HG03558 (cell line): ENCODE measurements around the gene IL19.
"Not testable (repeated sequence)": the region's sequence is repeated elsewhere in the genome, so short reads cannot be mapped to it uniquely, and the experiment has no call there.

Source experiments
- ATAC-seq: cut with Tn5 transposase; IDR thresholded peaks from one replicate; pipeline ENCODE4 v1.9.1; 2021; ENCODE audit warnings: moderate number of reproducible peaks; ENCODE audit not compliant: unreplicated experiment; ENCODE audit errors: extremely low read depth

The IL19 gene

DNA sequence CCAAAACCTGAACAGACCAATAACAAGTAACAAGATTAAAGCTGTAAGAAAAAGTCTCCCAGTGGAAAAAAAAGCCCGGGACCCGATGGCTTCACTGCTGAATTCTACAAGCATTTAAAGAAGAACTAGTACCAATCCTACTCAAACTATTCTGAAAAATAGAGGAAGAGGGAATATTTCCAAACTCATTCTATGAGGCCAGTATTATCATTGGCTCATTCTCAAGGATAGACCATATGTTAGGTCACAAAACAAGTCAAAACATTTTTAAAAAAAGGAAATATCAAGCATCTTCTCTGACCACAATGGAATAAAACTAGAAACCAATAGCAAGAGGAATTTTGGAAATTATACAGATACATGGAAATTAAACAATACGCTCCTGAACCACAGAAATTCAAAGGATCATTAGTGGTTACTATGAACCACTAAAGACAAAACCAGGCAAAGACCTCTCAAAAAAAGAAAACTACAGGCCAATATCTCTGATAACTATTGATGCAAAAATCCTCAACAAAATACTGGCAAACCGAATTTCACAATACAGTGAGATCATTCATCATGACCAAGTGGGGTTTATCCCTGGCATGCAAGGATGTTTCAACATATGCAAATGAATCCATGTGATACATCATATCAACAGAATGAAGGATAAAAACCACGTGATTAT, 80.9 kb downstream of the IL19 start:
- no peak for ATAC-seq

DNA sequence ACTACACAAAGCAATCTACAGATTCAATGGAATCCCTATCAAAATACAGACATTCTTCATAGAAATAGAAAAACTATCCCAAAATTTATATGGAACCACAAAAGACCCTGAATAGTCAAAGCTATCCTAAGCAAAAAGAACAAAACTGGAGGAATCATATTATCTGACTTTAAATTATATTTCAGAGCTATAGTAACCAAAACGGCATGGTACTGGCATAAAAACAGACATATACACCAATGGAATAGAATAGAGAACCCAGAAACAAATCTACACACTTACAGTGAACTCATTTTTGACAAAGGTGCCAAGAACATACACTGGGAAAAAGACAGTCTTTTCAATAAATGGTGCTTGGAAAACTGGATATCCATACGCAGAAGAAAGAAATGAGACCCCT, 82.1 kb downstream of the IL19 start:
- not testable (repeated sequence) for ATAC-seq

DNA sequence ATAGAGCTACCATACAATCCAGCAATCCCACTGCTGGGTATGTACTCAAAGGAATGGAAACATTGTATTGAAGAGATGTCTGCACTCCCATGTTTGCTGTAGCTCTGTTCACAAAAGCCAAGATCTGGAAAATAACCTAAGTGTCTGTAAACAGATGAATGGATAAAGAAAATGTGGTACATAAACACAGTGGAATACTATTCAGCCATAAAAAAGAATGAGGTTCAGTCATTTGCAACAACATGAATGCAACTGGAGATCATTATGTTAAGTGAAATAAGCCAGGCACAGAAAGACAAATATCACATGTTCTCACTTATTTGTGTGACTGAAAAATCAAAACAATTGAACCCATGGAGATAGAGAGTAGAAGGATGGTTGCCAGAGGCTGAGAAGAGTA, 83.1 kb downstream of the IL19 start:
- ATAC-seq, result not testable (repeated sequence)

DNA sequence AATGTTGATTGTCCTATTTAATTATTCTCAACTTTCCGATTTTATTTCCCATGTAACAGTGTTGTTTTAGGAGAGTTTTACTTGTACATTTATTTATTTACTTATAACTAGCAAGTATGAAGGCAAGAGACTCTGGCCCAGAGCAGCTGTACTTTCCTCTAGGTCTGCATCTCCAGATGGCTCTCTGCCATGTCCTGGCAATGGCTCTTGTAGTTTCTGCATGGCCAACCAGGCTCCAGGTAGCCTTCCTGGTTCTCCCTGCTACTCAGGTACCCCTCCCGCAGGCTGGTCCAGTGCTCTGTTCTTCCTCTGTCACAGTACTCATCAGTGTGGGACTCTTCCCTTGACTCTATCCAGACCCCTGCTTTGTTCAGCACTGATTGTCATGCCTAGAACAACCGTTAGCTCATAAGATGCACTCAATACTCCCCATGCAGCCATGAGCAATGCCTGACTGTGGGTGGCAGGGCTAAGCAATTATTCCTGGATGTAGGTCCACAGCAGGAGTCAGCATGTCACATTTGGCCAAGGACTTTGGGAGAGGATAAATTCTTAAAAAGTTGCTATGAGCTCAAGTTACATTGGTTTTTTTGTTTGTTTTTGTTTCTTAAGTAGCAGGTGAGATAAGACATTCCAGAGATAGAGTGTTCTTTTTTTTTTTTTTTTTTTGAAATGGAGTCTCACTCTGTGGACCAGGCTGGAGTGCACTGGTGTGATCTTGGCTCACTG, 84.0 kb downstream of the IL19 start:
- no peak for ATAC-seq

DNA sequence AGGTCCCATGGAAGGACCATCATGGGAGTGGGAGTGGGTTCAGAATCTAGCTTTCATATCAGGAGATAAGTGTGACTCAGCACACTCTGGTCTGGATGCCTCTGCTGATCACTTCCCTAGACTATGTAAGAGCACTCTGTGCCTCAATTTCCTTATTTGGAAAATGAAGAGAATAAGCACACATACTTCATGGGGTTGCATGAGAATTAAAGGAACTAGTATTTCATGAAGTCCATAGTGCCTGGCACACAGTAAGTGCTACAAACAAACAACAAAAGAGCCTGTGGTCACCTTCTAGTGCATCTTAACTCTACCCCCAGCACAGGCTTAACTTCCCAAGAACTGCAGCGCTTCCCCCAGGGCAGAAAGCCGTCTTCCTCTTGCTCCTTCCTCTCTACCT, 85.3 kb downstream of the IL19 start:
- no peak for ATAC-seq

DNA sequence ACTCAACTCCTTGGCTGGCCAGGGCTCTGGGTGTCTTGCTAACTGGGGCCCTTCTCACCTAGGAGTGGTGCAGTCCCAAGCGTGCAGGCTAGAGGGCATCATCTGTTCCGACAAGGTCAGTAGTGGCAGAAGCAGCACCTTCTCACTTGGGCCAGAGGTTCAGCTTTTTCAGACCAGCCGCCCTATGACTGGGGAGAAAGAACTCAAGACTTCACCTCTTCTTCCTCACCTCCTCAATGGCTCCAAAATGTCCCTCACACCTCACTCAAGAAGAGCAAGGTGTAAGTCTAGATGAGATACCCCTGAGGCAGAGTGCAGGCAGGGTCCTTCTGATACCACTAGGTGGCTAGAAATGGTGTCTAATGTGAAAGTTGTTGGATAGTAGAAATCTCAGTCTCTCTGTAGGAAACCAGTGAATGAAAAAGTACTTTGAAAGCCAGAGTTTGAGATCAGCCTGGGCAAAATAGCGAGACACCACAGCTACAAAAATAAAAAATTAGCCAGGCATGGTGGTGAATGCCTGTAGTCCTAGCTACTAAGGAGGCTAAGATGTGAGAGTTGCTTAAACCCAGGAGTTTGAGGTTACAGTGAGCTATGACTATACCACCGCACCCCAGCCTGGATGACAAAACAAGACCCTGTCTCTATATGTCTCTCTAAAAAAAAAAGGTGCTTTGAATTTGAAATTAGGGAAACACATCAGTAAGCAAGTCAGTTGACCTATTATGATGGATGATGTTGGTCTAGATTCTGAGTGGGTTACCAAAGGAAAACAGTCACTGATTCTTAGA, 86.3 kb downstream of the IL19 start:
- no peak for ATAC-seq

DNA sequence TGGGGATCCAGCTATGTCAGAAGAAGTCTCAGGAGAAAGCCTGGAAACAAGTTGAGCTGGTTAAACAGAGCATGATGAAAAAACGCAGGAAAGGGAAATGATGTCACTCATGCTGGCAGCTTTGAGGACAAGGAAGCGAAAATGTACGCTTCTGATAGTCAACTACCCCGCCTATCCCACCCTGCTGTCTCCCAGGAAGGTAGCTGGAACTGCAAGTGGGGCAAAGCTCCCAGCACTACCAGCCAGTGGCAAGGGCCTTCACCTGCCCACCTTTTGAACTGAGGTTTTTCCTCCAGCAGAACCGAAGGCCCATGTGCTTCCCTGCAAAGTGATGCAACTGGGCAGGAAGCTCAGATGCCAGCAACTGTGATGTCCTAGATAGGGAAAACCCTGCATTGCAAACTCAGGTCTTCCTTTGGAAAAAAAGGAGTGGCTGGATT, 88.5 kb downstream of the IL19 start:
- ATAC-seq, result no peak

DNA sequence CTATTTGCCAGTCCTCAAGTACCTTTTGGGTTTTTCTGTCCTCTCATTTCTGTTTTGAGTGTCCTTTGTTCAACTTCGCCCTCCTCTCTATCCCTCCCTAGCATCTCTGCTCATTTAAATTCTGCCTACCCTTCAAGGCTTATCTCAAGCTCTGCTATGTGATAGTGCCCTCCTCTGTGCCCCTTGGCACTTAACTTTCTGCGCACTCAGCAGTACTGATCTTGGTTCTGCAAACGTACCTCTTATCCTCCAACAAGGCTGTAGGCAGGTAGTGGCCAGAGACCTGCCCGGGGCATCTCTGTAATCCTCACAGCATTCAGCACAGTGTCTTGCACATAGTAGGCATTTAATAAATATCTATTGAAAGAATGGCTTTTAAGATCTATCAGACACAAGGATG, 89.6 kb downstream of the IL19 start:
- ATAC-seq, result no peak

DNA sequence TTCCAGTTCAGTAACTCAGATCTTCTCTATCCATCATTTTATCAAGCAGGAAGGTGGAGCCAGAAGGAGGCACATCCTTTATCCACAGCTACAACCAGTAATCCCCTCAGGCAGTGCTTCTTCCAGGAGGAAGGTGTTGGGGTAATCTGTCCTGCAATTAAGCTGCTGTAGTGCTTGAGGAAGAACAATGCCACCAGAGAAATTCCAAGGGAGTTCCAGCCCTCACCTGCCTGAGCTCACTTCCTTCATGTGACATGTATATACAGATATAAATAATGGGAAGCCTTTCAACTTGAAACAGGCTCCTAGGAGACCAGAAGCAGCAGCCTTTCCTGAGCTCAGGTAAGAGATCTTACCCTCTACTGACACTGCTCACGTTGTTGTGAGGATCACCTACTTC, 92.7 kb downstream of the IL19 start:
- no peak for ATAC-seq

DNA sequence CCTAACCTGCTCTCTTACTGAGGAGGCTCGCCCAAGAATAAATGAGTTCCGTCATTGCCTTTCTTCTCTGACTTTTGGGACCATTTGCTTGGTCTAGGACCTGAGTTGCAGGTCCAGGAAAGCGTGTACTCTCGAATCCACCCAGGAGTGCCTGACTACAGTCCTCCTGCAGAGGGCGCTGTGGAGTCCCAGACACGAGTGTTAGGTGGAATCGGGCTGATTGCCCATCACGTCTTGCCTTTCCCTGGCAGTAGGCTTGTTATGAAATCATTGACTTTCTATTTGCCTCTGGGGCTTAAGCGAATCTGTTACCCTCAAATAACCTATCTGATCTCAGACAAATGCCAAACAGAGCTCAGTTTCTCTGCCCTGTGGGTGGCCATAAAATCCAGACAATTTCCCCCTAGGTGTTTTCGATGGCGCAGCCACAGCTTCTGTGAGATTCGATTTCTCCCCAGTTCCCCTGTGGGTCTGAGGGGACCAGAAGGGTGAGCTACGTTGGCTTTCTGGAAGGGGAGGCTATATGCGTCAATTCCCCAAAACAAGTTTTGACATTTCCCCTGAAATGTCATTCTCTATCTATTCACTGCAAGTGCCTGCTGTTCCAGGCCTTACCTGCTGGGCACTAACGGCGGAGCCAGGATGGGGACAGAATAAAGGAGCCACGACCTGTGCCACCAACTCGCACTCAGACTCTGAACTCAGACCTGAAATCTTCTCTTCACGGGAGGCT, 94.5 kb downstream of the IL19 start, which contains the start of gene IL20:
Gene IL20 (plus strand): TSS at position 685 of the 733 bp plus-strand sequence. CDS start 230 bp downstream, outside the sequence.
- ATAC-seq, result no peak

DNA sequence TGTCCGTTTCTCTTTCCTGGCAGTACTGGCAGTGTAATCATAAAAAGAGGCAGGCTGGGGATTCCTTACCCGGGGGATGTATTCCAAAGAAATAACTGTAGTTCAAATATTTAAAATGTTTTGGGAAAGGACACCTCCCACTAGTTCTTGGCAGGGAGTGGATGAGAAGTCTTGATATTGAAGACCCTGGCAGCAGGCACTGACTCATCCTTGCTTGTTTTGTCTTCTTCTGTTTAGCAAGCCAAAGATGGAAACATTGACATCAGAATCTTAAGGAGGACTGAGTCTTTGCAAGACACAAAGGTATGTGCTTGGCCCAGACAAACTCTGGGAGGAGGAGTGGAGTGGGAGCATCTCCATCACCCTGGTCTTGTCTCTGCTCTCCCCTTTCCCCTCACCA, 95.5 kb downstream of the IL19 start:
- no peak for ATAC-seq

DNA sequence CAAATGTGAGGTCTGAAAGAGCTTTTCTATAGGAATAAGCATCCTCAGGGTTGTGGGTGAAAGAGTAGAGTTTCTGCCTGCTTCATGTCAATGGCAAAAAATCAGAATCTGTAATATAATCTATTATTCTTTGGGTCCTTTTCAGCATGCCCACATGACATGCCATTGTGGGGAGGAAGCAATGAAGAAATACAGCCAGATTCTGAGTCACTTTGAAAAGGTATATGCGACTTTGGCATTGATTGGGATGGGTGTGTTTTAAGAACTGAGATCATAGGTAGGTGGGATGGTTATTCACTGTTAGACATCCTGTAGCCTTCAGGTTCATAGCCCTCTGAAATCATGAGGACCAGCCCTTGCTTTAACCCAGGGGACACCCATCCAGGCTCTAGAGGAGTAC, 96.7 kb downstream of the IL19 start:
- ATAC-seq, result no peak

DNA sequence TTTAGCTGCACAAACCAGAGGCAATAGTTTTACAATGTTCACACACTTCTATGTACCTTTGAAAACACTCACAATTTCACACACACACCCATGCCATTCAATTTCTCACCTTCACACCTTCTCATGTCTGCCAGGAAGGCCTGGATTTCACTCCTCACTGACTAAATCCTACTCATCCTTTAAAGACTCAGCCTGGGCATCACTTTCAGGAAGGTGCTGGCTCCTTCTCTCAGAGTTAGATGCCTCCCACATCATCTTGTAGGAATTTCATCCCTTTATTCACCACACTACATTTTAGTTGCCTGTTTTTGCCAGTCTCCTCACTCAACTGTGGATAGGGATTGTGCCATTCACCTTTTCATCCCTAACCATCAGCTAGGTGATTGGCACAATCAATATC, 97.1 kb downstream of the IL19 start:
- no peak for ATAC-seq

DNA sequence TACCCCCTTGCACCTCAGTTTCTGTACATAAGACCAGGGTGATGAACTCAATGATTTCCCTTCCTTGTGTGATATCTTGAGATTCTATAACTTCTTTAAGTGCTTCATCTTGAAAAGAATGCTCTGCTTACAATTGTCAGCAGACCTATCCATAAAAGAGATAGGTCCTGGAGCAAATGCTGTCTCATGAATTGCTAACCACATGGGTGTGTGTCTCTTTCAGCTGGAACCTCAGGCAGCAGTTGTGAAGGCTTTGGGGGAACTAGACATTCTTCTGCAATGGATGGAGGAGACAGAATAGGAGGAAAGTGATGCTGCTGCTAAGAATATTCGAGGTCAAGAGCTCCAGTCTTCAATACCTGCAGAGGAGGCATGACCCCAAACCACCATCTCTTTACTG, 97.7 kb downstream of the IL19 start:
- no peak for ATAC-seq

DNA sequence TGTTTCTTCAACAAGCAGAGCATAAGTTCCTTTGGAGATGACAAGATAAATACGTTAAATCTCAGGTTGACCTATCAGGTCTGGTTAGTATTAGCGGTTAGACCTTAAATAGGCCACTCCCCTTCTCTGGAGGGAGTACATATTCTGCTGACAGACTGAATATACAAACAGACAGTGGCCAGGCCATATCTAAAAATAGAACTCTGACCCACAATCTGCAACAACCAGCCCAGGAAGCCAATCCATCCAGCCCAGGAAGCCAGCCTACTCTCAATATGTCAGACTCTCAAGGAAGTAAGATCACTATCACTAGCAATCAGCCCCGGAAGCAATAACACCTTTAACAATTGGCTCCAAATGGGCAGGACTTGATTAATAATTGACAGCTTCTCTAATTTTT, 101.6 kb downstream of the IL19 start:
- ATAC-seq, result no peak

DNA sequence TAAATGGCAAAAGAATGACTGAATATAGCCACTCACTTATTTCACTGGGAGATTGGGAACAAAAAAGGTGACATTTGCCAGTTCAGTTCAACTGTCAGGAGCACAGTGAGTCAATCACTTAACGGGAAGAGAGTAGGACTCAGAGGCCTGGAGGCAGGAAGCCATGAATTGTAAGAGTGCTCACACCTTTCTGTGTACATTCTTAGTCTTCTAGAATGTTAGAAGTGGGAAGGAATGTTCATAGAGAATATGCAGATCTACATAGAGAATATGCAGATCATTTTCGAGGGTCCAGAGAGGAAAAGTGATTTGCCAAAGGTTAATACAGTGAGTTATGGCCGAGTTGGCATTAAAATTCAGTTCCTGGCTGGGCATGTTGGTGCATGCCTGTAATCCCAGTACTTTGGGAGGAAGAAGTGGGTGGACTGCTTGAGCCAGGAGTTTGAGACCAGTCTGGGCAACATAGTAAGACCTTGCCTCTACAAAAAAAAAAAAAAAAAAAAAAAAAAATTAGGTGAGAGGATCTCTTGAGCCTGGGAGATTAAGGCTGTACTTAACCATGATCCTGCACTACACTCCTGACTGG, 103.1 kb downstream of the IL19 start:
- ATAC-seq, result no peak

DNA sequence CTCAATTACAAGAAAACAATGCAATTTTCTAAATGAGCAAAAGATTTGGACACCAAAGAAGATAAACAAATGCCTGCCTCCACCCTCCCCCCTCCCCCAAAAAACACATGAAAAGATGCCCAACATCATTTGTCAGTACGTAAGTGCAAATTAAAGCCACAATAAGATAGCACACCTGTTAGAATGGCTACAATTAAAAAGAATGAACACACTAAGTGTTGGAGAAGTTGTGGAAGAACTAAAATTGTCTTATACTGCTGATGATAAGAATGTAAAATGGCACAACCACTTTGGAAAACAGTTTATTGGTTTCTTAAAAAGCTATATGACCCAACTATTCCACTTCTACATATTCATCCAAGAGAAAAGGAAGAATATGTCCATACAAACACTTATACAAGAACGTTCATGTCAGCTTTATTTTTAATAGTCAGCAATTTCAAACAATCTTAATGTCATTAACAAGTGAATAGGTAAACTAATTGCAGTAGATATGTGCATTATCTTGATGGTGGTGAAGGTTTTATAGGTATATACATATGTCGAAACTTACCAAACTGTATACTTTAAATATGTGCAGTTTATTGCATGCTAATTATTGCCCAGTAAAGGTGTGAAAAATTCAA, 105.3 kb downstream of the IL19 start:
- ATAC-seq, result no peak

DNA sequence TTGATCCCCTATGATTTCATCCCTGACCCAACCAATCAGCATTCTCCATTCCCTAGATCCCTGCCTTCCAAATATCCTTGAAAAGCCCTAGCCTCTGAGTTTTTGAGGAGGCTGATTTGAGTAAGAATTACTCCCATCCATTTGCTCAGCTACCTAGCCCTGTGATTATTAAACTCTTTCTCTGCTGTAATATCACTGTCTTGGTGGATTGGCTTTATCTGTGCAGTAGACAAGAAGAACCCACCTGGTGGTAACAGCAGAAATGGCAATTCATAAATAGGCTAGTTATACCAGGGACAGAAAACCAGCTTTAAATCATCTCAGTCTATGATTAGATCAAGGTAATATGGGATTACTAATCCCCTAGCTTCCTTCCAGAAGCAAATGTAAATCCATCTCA, 107.9 kb downstream of the IL19 start:
- ATAC-seq, result no peak

DNA sequence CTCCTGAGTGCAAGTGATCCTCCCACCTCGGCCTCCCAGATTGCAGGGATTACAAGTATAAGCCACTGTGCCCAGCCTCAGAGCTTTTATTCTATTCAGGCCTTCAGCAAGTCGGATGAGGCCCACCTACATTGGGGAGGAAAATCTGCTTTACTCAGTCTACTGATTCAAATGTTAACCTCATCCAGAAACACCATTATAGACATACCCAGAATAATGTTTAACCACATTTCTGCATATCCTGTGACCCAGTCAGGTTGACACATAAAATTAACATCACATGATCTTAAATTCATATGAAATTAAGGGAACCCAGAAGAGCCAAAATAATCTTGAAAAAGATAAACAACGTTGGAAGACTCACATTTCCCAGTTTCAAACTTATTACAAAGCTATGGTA, 109.7 kb downstream of the IL19 start:
- no peak for ATAC-seq

DNA sequence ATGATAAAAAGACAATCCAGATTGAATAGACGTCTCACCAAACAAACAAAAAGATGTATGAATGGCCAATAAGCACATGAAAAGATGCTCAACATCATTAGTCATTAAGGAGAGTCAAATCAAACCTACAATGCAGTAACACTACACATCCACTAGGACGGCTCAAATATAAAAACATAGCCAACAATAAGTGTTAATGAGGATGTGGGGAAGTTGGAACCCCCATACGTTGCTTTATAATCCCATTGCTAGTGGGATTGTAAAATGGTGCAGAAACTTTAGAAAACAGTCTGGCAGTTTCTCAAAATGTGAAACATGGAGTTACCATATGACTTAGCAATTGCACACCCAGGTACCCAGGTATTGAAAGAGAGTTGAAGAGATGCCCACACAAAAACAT, 112.0 kb downstream of the IL19 start:
- ATAC-seq, result no peak
